M059J (cell line): Measurements from ENCODE around the gene PNPLA8. TPM values are rescaled to one million over a fixed set of nuclear protein-coding genes. Genes with fewer than 3 reads are reported as not detected.
"Not testable (repeated sequence)": the region's sequence is repeated elsewhere in the genome, so short reads cannot be mapped to it uniquely, and the experiment has no call there.

ENCODE experiments used
- DNase-seq: peaks from one replicate; pipeline ENCODE4 v3.0.0-alpha.2; 2012; ENCODE audit warnings: low read depth
- total RNA-seq: library from RNA; depleted of rRNA; stranded (reverse); fragments of >200 nt; shearing (Covaris generic); gene quantifications from 2 replicates; pipeline ENCODE4 v1.2.3, GENCODE V29; 2014; rRNA removed

PNPLA8 gene
- 24.9 and 32.5 TPM in 2 replicates for total RNA-seq

GRCh38 chr7:108525985-108526767, at the start of gene PNPLA8:
Gene PNPLA8 (minus strand): TSS chr7:108526135. CDS start chr7:108515491, 10,644 bp downstream.
- peak; percentile 100 for DNase-seq

- DNase-seq: no peak
Measured at GRCh38 chr7:108575156-108575555, 49.2 kb upstream of the PNPLA8 start.

- no peak for DNase-seq
Measured at GRCh38 chr7:108572480-108572879, 46.5 kb upstream of the PNPLA8 start.

GRCh38 chr7:108570146-108570755, 44.3 kb upstream of the PNPLA8 start:
- DNase-seq: peak; percentile 69

- peak; percentile 99 for DNase-seq
Measured at GRCh38 chr7:108569381-108570145, 43.6 kb upstream of the PNPLA8 start, which contains the start of the genes DNAJB9 and THAP5. Gene DNAJB9 (plus strand): TSS chr7:108569874. CDS start chr7:108571727, 1,853 bp downstream. Gene THAP5 (minus strand): TSS chr7:108569706. CDS start chr7:108569569, 137 bp downstream.

GRCh38 chr7:108568801-108569380, 43.0 kb upstream of the PNPLA8 start:
- no peak for DNase-seq

- no peak for DNase-seq
Measured at GRCh38 chr7:108565987-108566386, 40.1 kb upstream of the PNPLA8 start.

GRCh38 chr7:108561047-108561619, 35.2 kb upstream of the PNPLA8 start:
- peak; percentile 24 for DNase-seq

- DNase-seq: no peak
Measured at GRCh38 chr7:108559253-108559652, 33.3 kb upstream of the PNPLA8 start.

GRCh38 chr7:108557617-108558016, 31.7 kb upstream of the PNPLA8 start:
- no peak for DNase-seq

GRCh38 chr7:108557191-108557590, 31.3 kb upstream of the PNPLA8 start:
- no peak for DNase-seq

GRCh38 chr7:108556665-108557064, 30.7 kb upstream of the PNPLA8 start:
- DNase-seq: not testable (repeated sequence)

- not testable (repeated sequence) for DNase-seq
Measured at GRCh38 chr7:108548141-108548896, 22.4 kb upstream of the PNPLA8 start.

GRCh38 chr7:108541478-108541877, 15.5 kb upstream of the PNPLA8 start:
- DNase-seq: no peak

GRCh38 chr7:108538685-108539084, 12.8 kb upstream of the PNPLA8 start:
- not testable (repeated sequence) for DNase-seq

- not testable (repeated sequence) for DNase-seq
Measured at GRCh38 chr7:108538236-108538635, 12.3 kb upstream of the PNPLA8 start.

- DNase-seq: no peak
Measured at GRCh38 chr7:108537229-108537628, 11.3 kb upstream of the PNPLA8 start.

GRCh38 chr7:108535744-108536143, 9.8 kb upstream of the PNPLA8 start:
- DNase-seq: no peak

- DNase-seq: no peak
Measured at GRCh38 chr7:108535257-108535656, 9.3 kb upstream of the PNPLA8 start.

- DNase-seq: no peak
Measured at GRCh38 chr7:108533712-108534111, 7.8 kb upstream of the PNPLA8 start.

GRCh38 chr7:108529341-108529740, 3.4 kb upstream of the PNPLA8 start:
- no peak for DNase-seq
